Activated CD8-positive, alpha-beta memory T cell treated with anti-CD3 and anti-CD28 coated beads, Interleukin-2, amount 10 ng/mL, durations not matched to agents 7 days and 5 days (primary cell): ENCODE results near the gene LCNL1. TPM values are rescaled to one million over a fixed set of nuclear protein-coding genes. Genes with fewer than 3 reads are reported as not detected.
"Not testable (repeated sequence)": the region's sequence is repeated elsewhere in the genome, so short reads cannot be mapped to it uniquely, and the experiment has no call there.

Source experiments
- ATAC-seq: fragments of 150-1000 bp; cut with Tn5 transposase; one replicate; pipeline ENCODE4 v1.10.0; 2021; ENCODE audit warnings: moderate library complexity
- CTCF ChIA-PET: fragments of 350-600 bp; sonication (Branson Sonifier 250); formaldehyde crosslinking; loops from one replicate; lab custom pipeline; 2021; ENCODE audit warnings: antibody characterized with exemption; lab: Charles Lee
- DNase-seq: peaks from one replicate; pipeline ENCODE4 v3.0.0-alpha.2; 2020
- H3K27ac Mint-ChIP-seq: one replicate; pipeline ENCODE4 v1.8.0; 2021; ENCODE audit warnings: mild to moderate bottlenecking, mixed read lengths
- H3K27me3 Mint-ChIP-seq: one replicate; pipeline ENCODE4 v1.8.0; 2021; ENCODE audit warnings: mixed read lengths
- H3K36me3 Mint-ChIP-seq: one replicate; pipeline ENCODE4 v1.8.0; 2021; ENCODE audit warnings: mild to moderate bottlenecking, mixed read lengths
- H3K4me1 Mint-ChIP-seq: one replicate; pipeline ENCODE4 v1.8.0; 2021; ENCODE audit warnings: mixed read lengths
- H3K4me3 Mint-ChIP-seq: one replicate; pipeline ENCODE4 v1.8.0; 2021; ENCODE audit warnings: mild to moderate bottlenecking, moderate library complexity, mixed read lengths
- H3K9me3 Mint-ChIP-seq: one replicate; pipeline ENCODE4 v1.8.0; 2022; ENCODE audit warnings: low read depth, mixed read lengths
- total RNA-seq, 2 experiments: library from RNA; stranded (reverse); gene quantifications; one replicate each; pipeline ENCODE4 v1.2.3, GENCODE V29; 2021

Gene LCNL1
- total RNA-seq, 2 experiments from 2014 or later, result 0.09 TPM; not detected in 1

DNA sequence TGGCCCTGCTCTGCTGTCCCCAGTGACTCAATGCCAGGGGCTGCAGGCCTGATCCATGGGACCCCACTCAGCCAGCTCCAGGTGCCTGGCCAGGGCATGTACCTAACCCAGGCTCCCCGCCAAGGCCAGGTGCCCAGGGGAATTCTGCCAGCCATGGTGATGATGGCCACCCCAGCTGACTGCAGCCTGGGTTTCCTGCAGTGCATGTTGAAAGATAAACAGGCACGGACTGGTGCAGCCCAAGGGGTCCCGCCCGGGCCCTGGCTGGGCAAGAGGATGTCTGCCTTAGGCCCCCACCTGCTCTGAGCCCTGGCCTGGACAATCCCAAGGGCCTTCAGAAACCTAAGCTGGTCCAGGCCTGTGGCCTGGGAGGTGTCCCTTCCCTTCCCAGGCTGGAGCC lies 44.0 kb downstream of the LCNL1 start:
- CTCF ChIA-PET, result interaction anchor here (1.5 to 11.9 kb wide), 6 partner anchors 9 to 82 kb away, joined by 3 to 234 read pairs (median 46); partner anchors contain the start of genes C8G, CLIC3, FBXW5 and NPDC1
- no peaks in the 10 kb centered on the region for H3K36me3 Mint-ChIP-seq
- no peak for DNase-seq
- no peak overlapping the region for H3K27ac Mint-ChIP-seq
- H3K4me3 Mint-ChIP-seq, result peak overlapping the region; percentile 72
- H3K27me3 Mint-ChIP-seq, result peaks cover 3% of the 10 kb centered on the region
- H3K4me1 Mint-ChIP-seq, result peaks cover 48% of the 10 kb centered on the region
- ATAC-seq, result no peak
- H3K9me3 Mint-ChIP-seq, result no peaks in the 10 kb centered on the region

DNA sequence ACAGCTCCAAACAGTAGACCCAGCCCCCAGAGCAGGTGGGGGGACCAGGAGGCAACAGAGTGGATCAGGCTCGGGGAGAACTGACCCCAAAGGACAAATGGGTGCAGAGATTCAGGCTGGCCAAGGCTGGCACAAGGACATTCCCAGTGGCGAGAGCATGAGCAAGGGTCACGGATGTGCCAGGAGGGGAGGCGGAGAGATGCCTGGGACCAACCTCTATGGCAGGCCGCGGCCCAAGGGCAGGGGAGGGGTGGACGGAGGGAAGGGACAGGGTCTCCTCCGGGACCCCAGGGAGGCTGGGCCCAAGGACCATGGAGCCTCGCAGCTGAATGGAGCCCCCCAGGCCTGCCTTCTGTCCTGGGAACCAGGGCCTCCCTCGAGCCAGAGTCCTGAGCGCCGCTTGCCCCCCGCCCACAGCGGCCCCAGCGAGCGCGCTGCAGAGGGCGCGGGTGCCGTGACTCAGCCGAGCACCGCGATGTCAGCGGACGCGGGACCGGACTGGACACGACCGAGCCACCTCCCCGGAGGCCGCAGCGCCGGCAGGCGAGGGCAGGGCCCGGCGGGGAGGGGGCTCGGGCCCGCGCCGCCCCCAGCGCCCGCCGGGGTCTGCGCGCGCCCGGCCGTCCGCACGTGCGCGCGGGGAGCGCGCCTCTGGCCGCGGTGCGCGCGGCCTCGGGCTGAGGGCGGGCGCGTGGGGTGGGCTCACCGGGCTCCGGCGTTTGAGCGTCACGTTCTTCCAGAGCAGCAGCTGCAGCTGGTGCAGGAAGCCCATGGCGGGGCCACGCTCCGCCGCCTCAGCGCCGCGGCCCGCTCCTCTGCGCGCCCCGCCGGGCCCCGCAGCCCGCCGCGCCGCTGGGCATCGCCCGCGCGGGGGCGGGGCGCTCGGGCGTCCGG lies 44.8 kb downstream of the LCNL1 start, which contains the start of gene ABCA2:
TSS of gene ABCA2 (minus strand) at position 869 of the 894 bp plus-strand sequence. CDS start at position 772, 97 bp downstream.
- CTCF ChIA-PET, result interaction anchor here (1.2 to 11.9 kb wide), 18 partner anchors 8 to 242 kb away, joined by 4 to 234 read pairs (median 14); partner anchors contain the start of genes AJM1, C8G, CLIC3 and FBXW5
- Mint-ChIP-seq H3K27ac (peak within 1 kb of the TSS; percentile 90), H3K36me3 (no peaks in the 10 kb centered on the region), H3K9me3 (no peaks in the 10 kb centered on the region), H3K4me1 (peaks cover 52% of the 10 kb centered on the region), H3K4me3 (peak within 1 kb of the TSS; percentile 72), H3K27me3 (peaks cover 3% of the 10 kb centered on the region)
- ATAC-seq, result no peak
- no peak for DNase-seq

DNA sequence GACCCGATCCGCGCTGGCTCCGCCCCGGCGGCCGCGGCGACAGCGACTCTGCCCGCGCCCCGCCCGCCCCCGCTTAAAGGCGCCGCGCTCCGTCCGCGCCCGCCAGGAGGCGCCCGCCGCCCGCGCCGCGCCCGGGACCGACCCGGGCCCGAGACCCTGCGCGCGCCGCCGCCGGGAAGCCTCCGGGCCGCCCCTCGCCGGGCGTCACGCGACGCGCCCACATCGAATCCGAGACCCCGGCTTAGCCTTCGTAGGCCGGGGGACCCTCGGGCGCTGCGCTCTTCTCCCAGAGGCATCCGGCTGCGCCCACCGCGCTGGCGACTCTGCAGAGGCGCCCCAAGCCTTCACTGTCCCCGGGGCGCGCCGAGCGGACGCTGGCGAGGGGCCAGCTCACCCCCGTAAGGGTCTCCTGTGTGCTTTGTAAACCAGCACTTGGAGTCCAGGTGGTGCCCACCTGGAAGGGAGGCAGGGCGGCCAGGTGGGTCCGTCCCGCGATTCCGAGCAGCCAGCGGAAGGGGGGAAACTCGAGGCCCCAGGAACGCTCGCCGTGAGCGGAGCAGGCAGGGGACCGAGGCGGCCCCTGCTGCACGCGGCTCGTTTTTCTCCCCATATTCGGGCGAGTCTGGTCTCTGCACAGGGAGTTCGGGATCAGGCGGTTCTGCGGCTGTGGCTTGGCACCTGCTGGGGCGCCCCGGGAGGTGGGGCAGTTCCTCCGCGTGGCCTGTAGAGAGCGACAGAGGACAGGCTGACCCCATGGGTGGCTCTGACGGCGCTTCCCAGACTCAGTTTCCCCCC lies 45.7 kb downstream of the LCNL1 start:
- H3K9me3 Mint-ChIP-seq, result no peaks in the 10 kb centered on the region
- DNase-seq (peak; percentile 80), ATAC-seq (peak; percentile 74)
- no peaks in the 10 kb centered on the region for H3K36me3 Mint-ChIP-seq
- peak overlapping the region; percentile 65 for H3K4me3 Mint-ChIP-seq
- peaks cover 3% of the 10 kb centered on the region for H3K27me3 Mint-ChIP-seq
- peaks cover 57% of the 10 kb centered on the region for H3K4me1 Mint-ChIP-seq
- CTCF ChIA-PET, result interaction anchor here (0.9 to 11.9 kb wide), 43 partner anchors 8 to 300 kb away, joined by 3 to 234 read pairs (median 7); partner anchors contain the start of genes AJM1, C8G, CLIC3 and FBXW5
- H3K27ac Mint-ChIP-seq, result peak overlapping the region; percentile 90

DNA sequence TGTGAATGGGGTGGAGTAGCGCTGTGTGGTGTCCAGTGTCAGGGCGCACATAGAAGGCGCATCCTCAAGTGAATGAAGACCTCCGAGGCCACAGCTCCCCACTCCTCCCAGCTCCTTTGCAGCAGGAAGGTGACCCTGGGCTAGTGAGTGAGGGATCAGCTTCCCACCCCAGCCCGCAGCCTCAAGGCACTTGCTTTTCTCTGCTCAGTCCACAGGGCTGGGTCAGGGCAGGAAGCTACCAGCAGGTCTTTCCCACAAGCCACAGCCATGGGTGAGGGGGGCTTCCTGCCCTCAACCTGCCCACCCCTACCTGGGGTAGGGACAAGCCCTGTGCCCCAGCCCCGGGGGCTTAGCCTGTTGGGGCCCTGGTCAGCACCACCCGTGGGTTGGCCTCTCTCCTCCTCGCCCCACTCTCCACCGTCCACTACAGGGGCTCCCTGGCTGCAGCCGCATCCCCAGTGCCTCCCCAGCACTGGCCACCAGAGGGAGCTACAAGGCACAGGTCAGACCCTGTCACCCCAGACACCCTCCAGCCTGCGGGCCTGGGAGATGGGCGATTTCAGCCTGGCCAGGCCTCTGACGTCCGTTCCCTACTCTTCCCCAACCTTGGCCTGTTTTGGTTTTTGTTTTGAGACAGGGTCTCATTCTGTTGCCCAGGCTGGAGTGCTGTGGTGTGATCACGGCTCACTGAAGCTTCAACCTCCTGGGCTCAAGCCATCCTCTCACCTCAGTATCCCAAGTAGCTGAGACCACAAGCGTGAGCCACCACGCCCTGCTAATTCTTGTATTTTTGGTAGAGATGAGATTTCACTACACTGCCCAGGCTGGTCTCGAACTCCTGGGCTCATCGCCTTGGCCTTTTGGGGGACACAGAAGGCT lies 46.5 kb downstream of the LCNL1 start:
- Mint-ChIP-seq H3K27me3 (peaks cover 3% of the 10 kb centered on the region), H3K4me1 (peaks cover 55% of the 10 kb centered on the region), H3K27ac (peak overlapping the region; percentile 90), H3K4me3 (peak overlapping the region; percentile 65), H3K36me3 (no peaks in the 10 kb centered on the region), H3K9me3 (no peaks in the 10 kb centered on the region)
- peak; percentile 85 for DNase-seq
- CTCF ChIA-PET, result interaction anchor here (0.7 to 11.9 kb wide), 51 partner anchors 7 to 490 kb away, joined by 3 to 234 read pairs (median 6); partner anchors contain the start of genes AJM1, C8G, CLIC3 and FBXW5
- ATAC-seq, result peak; percentile 53

DNA sequence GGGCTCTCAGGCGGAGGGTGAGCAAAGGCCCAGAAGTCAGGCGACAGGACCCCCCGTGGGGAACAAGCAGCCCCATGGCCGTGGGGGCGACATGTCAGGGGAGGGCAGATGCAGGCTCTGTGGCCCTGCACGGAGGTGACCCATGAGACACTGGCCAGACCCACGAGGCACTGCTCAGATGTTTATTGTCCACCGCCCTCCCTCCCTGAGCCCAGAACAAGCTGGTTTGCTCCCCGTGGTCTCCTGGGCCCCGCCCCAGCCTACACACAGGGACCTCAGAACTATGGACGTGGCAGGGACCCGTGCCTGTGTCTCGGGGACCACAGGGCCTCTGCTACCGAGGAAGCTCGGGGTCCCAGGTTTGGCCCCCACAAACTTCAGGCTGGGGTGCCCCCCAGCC lies 47.2 kb downstream of the LCNL1 start:
- peaks cover 59% of the 10 kb centered on the region for H3K4me1 Mint-ChIP-seq
- CTCF ChIA-PET, result interaction anchor here (0.7 to 11.9 kb wide), 45 partner anchors 9 to 490 kb away, joined by 3 to 234 read pairs (median 7); partner anchors contain the start of genes AJM1, C8G, CLIC3 and FBXW5
- ATAC-seq (no peak), DNase-seq (no peak)
- H3K27ac Mint-ChIP-seq, result peak overlapping the region; percentile 90
- no peaks in the 10 kb centered on the region for H3K9me3 Mint-ChIP-seq
- peaks cover 3% of the 10 kb centered on the region for H3K27me3 Mint-ChIP-seq
- peak overlapping the region; percentile 65 for H3K4me3 Mint-ChIP-seq
- H3K36me3 Mint-ChIP-seq, result no peaks in the 10 kb centered on the region

DNA sequence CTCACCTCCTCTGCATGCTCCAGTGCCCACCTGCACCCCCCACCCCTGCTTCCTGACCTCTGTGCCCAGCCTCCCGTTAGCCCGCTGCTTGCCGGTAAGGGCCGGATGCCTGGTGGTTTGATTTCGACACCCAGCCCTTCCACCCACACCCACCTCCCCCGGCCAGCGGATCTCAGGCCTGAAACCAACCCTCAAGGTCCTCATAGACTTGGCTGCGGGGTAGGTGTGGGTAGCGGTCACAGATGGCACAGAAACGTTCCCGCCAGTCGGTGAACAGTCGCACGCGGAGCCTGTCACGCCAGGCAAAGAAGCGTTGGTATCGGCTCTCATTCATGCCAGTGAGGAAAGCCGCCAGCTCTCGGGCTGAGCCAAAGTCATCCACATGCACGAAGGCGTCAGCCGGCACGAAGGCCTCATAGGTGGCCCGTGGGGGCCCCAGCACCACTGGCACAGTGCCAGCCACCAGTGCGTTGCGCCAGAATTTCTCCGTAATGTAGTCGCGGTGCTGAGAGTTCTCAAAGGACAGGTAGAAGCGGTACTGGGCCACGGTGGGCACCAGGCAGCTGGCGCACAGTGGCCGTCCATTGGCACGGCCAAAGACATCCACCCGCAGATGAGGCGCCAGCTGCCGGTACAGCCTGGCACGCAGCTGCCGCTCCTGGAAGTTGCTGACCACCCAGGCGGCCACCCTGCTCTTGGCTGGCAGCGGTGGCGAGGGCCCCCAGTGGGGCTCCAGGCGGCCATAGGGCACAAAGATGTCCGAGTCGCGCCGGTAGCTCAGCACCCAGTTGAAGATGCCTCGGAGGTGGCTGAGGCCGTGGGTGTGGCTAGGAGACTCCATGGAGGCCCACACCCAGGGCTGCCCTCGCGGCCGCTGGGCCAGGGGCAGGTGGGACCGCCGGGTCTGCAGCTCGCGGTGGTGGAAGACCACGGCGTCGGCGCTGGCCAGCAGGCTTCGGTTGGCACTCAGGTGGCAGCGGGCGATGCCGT lies 48.0 kb downstream of the LCNL1 start:
- peak; percentile 73 for DNase-seq
- no peaks in the 10 kb centered on the region for H3K9me3 Mint-ChIP-seq
- H3K27me3 Mint-ChIP-seq, result peaks cover 3% of the 10 kb centered on the region
- H3K4me3 Mint-ChIP-seq, result peak overlapping the region; percentile 56
- H3K27ac Mint-ChIP-seq, result peak overlapping the region; percentile 70
- ATAC-seq, result no peak
- CTCF ChIA-PET, result interaction anchor here (0.7 to 11.9 kb wide), 17 partner anchors 11 to 243 kb away, joined by 3 to 234 read pairs (median 14); partner anchors contain the start of genes AJM1, C8G, CLIC3 and FBXW5
- H3K36me3 Mint-ChIP-seq, result no peaks in the 10 kb centered on the region
- H3K4me1 Mint-ChIP-seq, result peaks cover 60% of the 10 kb centered on the region

DNA sequence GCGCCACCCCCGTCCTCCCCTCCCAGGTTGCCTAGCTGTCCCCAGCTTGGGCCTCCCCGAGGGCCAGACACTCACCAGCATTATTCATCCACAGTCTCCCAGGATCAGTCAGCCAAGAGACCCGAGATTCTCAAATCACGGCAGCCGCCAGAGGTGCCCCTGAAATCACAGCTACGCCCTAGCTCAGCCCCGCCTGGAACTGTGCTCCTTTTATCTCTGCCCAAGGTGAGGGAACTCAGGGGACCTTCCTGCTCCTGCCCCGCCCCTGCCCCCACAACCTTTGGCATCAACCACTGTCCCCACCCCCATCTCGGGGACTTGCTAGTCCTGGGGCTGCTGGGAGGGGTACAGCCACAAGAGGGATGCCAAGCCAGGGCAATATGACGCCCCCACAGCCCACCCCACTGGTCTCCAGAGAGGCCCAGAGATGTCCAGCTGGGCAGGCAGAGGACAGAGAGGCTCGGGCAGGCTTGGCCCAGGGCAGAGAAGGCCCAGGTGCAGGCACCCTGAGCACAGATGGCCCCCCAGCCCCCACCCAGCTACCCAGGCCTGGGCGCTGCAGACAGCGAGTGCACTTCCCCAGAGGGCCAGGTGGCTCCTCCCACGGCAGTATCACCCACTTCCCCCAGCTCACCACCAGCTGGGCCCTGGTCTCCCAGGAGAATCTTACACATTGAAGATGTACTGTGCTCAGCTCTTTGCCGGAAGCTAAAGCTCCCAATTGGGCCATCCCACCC lies 49.3 kb downstream of the LCNL1 start, which contains the start of gene FUT7:
TSS of gene FUT7 (minus strand) at position 185 of the 737 bp plus-strand sequence. CDS start at position 88, 97 bp downstream.
- CTCF ChIA-PET, result interaction anchor here (0.8 to 11.9 kb wide), 6 partner anchors 12 to 85 kb away, joined by 3 to 234 read pairs (median 52); partner anchors contain the start of genes C8G, CLIC3, FBXW5 and NPDC1
- Mint-ChIP-seq H3K4me1 (peaks cover 57% of the 10 kb centered on the region), H3K36me3 (no peaks in the 10 kb centered on the region), H3K9me3 (no peaks in the 10 kb centered on the region), H3K27ac (peak within 1 kb of the TSS; percentile 55), H3K27me3 (peaks cover 3% of the 10 kb centered on the region), H3K4me3 (peak within 1 kb of the TSS; percentile 56)
- ATAC-seq (no peak), DNase-seq (no peak)

DNA sequence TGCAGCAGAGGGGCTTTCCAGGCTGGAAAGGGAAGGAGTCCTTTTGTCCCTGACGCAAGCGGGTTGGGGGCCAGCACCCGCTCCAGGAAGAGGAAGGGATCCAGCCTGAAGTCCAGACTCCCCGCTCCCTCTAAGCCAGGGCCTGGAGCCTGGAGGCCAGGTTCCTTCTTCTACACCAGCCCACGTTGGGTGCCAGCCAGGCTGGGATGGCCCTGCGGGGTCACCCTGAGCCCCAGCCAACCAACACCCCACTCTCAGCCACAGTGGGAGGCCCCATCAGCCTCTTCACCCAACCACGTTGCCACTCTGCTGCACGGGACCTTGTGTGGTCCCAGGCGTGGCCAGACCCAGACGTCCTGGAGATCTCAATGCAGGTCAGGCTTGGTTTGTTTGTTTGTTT lies 50.1 kb downstream of the LCNL1 start:
- no peak overlapping the region for H3K4me3 Mint-ChIP-seq
- H3K4me1 Mint-ChIP-seq, result peaks cover 54% of the 10 kb centered on the region
- no peaks in the 10 kb centered on the region for H3K27me3 Mint-ChIP-seq
- H3K9me3 Mint-ChIP-seq, result no peaks in the 10 kb centered on the region
- no peaks in the 10 kb centered on the region for H3K36me3 Mint-ChIP-seq
- ATAC-seq (no peak), DNase-seq (no peak)
- CTCF ChIA-PET, result interaction anchor here (9.1 to 11.9 kb wide), 3 partner anchors 31 to 86 kb away, joined by 98 to 234 read pairs (median 183); partner anchors contain the start of genes C8G, CLIC3, FBXW5 and SAPCD2
- peak overlapping the region; percentile 55 for H3K27ac Mint-ChIP-seq

DNA sequence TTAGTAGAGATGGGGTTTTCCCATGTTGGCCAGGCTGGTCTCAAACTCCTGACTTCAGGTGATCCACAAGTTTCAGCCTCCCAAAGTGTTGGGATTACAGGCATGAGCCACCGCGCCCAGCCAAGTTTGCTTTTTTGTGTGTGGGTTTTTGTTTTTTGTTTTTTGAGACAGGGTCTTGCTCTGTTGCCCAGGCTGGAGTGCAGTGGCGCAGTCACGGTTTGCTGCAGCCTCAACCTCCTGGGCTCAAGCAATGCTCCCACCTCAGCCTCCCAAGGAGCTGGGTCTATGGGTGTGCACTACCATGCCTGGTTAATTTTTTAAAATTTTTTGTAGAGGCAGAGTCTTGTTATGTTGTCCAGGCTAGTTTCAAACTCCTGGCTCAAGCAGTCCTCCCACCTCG lies 50.7 kb downstream of the LCNL1 start:
- not testable (repeated sequence) for ATAC-seq, DNase-seq, H3K4me3 Mint-ChIP-seq, H3K36me3 Mint-ChIP-seq, H3K27me3 Mint-ChIP-seq, H3K9me3 Mint-ChIP-seq
- Mint-ChIP-seq H3K4me1 (peaks cover 54% of the 10 kb centered on the region), H3K27ac (peak overlapping the region; percentile 49)
- CTCF ChIA-PET, result interaction anchor here (2.3 to 11.9 kb wide), 9 partner anchors 14 to 240 kb away, joined by 7 to 234 read pairs (median 38); partner anchors contain the start of genes AJM1, C8G, CLIC3 and FBXW5

DNA sequence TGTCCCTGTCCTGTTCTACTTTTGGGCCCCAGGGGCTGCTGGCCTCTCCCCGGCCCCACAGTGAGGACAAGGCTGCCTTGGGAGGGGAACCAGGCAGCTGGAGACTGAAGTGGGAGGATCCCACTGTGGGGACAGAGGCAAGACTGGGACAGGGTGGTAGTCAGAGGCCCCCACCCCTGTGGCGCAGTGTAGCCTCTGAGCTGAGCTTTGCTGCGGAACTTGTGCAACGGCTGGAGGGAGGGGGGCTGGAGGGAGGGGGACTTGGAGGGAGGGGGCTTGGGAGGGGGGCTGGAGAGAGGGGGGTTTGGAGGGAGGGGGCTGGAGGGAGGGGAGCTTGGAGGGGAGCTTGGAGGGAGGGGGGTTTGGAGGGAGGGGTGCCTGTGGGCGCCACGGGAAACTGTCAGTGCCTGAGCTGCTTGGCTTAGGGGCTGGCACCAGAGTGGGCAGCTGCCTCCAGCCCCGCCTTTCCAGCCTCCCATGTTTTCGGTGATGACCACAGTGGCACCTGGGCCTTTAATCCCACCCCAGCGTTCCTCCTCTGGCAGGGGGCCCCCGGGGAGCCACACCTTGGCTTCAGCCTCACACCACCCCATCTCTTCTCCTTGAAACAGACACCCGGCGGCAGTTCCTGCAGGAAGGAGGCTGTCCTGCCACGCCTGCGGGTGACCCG lies 51.4 kb downstream of the LCNL1 start:
- CTCF ChIA-PET, result interaction anchor here (0.7 to 11.9 kb wide), 40 partner anchors 10 to 348 kb away, joined by 3 to 234 read pairs (median 8); partner anchors contain the start of genes ABCA2, AJM1, ANAPC2 and C8G
- peaks cover 47% of the 10 kb centered on the region for H3K4me1 Mint-ChIP-seq
- H3K9me3 Mint-ChIP-seq, result no peaks in the 10 kb centered on the region
- ATAC-seq (no peak), DNase-seq (no peak)
- H3K27ac Mint-ChIP-seq, result peak overlapping the region; percentile 93
- H3K27me3 Mint-ChIP-seq, result no peaks in the 10 kb centered on the region
- peak overlapping the region; percentile 62 for H3K4me3 Mint-ChIP-seq
- peaks cover 2% of the 10 kb centered on the region for H3K36me3 Mint-ChIP-seq
